ENCODE measurements around the gene TMEM52B. TPM values are rescaled to one million over a fixed set of nuclear protein-coding genes. Genes with fewer than 3 reads are reported as not detected.
A peak's percentile ranks its signal among the peaks of the same experiment; 100 is the strongest.
"Not testable (repeated sequence)": the region's sequence is repeated elsewhere in the genome, so short reads cannot be mapped to it uniquely, and the experiment has no call there.

The TMEM52B gene
- total and polyA plus RNA-seq, 2 donors from 2014 or later = 25.7 to 292 TPM

DNA sequence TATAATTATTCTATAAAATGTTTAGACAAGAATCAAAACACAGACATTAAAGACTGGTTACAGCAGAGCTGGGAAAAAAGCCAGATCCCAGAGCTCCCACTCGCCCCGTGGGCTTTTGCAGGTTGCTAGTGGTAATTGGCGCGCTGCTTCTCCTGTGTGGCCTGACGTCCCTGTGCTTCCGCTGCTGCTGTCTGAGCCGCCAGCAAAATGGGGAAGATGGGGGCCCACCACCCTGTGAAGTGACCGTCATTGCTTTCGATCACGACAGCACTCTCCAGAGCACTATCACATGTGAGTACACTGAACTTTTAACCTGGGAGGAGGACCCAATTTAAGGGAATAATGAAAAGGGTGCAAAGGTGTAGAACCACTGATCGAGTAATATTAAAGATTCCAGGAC is 7.5 kb downstream of the TMEM52B start:
- H3K9me3 ChIP-seq (ENCODE audit: control insufficient read depth in 2 of 3, insufficient read depth in 1 of 3, low read length in 3 of 3) = no peaks in the 10 kb centered on the region
- DNase-seq (no peak), FAIRE-seq (no peak)
- H3K4me1 ChIP-seq (ENCODE audit: control insufficient read depth in 2 of 3, insufficient read depth in 2 of 3, low read depth in 1 of 3, low read length in 3 of 3) = no peaks in the 10 kb centered on the region
- intact Hi-C loops (cut with DNase I) = no loop called here
- H3K27me3 ChIP-seq (ENCODE audit: control insufficient read depth, insufficient read depth, low read length) = no peaks in the 10 kb centered on the region
- peak overlapping the region in 1 of 3 donors; percentile 17 for H3K4me3 ChIP-seq (ENCODE audit: low read length in 3 of 3)
- H3K36me3 ChIP-seq (ENCODE audit: control insufficient read depth in 2 of 3, insufficient read depth in 3 of 3, low read length in 3 of 3) = peaks cover 0 to 3% (median 0%) of the 10 kb centered on the region in 3 donors
- TF ChIP-seq, protein P1, sequence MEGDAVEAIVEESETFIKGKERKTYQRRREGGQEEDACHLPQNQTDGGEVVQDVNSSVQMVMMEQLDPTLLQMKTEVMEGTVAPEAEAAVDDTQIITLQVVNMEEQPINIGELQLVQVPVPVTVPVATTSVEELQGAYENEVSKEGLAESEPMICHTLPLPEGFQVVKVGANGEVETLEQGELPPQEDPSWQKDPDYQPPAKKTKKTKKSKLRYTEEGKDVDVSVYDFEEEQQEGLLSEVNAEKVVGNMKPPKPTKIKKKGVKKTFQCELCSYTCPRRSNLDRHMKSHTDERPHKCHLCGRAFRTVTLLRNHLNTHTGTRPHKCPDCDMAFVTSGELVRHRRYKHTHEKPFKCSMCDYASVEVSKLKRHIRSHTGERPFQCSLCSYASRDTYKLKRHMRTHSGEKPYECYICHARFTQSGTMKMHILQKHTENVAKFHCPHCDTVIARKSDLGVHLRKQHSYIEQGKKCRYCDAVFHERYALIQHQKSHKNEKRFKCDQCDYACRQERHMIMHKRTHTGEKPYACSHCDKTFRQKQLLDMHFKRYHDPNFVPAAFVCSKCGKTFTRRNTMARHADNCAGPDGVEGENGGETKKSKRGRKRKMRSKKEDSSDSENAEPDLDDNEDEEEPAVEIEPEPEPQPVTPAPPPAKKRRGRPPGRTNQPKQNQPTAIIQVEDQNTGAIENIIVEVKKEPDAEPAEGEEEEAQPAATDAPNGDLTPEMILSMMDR (IDR thresholded peaks at IDR 0.05; ENCODE audit: borderline replicate concordance, extremely low read depth, insufficient read depth) = no peak
- H3K9ac ChIP-seq (ENCODE audit: low read length in 3 of 3) = peak overlapping the region in 1 of 3 donors; percentile 40
- H3K27ac ChIP-seq (ENCODE audit: low read depth in 2 of 2, low read length in 2 of 2) = no peak overlapping the region

DNA sequence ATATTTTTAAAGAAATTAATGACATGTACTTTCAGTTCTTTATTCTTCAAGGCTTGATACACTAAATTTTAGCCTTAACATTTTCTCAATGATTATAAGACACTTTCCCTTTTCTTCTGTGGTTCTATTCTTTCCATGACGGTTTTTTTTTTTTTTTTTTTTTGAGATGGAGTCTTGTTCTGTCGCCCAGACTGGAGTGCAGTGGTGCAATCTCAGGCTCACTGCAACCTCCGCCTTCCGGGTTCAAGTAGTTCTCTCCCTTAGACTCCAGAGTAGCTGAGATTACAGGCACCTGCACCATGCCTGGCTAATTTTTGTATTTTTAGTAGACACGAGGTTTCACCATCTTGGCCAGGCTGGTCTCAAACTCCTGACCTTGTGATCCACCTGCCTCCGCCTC is 8.1 kb downstream of the TMEM52B start:
- H3K9ac ChIP-seq (ENCODE audit: low read length in 3 of 3); H3K27ac ChIP-seq (ENCODE audit: low read depth in 2 of 2, low read length in 2 of 2); FAIRE-seq; DNase-seq; H3K27me3 ChIP-seq (ENCODE audit: control insufficient read depth, insufficient read depth, low read length); H3K36me3 ChIP-seq (ENCODE audit: control insufficient read depth in 2 of 3, insufficient read depth in 3 of 3, low read length in 3 of 3); intact Hi-C loops (cut with DNase I); H3K4me3 ChIP-seq (ENCODE audit: low read length in 3 of 3); H3K4me1 ChIP-seq (ENCODE audit: control insufficient read depth in 2 of 3, insufficient read depth in 2 of 3, low read depth in 1 of 3, low read length in 3 of 3); H3K9me3 ChIP-seq (ENCODE audit: control insufficient read depth in 2 of 3, insufficient read depth in 1 of 3, low read length in 3 of 3): not testable (repeated sequence)

DNA sequence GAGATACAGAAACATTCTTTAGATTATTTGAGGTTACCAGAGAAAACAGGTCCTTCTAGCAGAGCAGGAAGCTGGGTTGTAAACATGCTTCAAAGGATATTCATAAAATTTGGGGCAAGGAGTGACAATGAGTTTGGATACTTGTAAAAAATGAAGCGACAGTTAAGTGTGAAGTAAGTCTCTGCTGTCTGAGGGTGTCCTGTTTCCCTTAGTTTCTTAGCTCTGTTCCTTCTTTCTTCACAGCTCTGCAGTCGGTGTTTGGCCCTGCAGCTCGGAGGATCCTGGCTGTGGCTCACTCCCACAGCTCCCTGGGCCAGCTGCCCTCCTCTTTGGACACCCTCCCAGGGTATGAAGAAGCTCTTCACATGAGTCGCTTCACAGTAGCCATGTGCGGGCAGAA is 10.8 kb downstream of the TMEM52B start:
- intact Hi-C loops (cut with DNase I) = no loop called here
- Histone ChIP-seq H3K4me3 (ENCODE audit: low read length in 3 of 3) (no peak overlapping the region), H3K4me1 (ENCODE audit: control insufficient read depth in 2 of 3, insufficient read depth in 2 of 3, low read depth in 1 of 3, low read length in 3 of 3) (no peaks in the 10 kb centered on the region), H3K9me3 (ENCODE audit: control insufficient read depth in 2 of 3, insufficient read depth in 1 of 3, low read length in 3 of 3) (no peaks in the 10 kb centered on the region), H3K27me3 (ENCODE audit: control insufficient read depth, insufficient read depth, low read length) (no peaks in the 10 kb centered on the region), H3K27ac (ENCODE audit: low read depth in 2 of 2, low read length in 2 of 2) (no peak overlapping the region), H3K9ac (ENCODE audit: low read length in 3 of 3) (no peak overlapping the region), H3K36me3 (ENCODE audit: control insufficient read depth in 2 of 3, insufficient read depth in 3 of 3, low read length in 3 of 3) (no peaks in the 10 kb centered on the region)
- TF ChIP-seq, protein P1 (IDR thresholded peaks at IDR 0.05; ENCODE audit: borderline replicate concordance, extremely low read depth, insufficient read depth) = no peak
- FAIRE-seq = no peak
- DNase-seq = no peak

DNA sequence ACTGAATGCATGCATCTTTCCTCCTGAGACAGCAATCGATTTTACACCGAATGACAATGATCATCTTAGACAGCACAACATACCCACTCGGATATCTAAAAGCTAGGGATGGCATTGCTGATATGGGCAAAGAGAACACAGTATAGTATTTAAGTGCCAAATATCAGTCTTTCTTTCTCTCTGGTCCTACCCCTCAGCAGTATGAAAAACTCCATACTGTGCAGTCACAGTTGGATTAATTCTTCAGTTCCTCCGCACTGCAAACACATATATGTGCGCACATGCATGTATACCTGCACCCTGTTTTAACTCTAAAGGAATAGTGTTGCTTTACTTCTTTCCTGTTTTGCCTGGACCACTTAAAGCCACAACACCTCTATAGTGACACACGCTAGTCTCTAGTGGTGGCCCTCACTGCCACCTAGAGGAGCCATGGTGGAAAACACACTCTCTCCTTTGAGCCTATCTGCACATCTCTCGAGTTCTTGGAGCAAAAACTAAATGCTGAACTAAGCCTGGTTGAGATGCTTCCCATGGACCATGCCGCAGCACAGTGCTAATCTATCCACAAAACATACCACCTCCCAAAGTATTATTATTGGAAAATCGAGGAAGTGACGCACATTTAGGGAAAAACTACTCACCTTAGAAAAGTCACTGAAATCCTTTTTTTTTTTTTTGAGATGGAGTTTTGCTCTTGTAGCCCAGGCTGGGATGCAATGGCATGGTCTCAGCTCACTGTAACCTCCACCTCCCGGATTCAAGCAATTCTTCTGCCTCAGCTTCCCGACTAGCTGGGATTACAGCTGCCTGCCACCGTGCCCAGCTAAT is 11.9 kb downstream of the TMEM52B start:
- no peaks in the 10 kb centered on the region for H3K27me3 ChIP-seq (ENCODE audit: control insufficient read depth, insufficient read depth, low read length)
- intact Hi-C loops (cut with DNase I) = no loop called here
- H3K9me3 ChIP-seq (ENCODE audit: control insufficient read depth in 2 of 3, insufficient read depth in 1 of 3, low read length in 3 of 3) = no peaks in the 10 kb centered on the region
- FAIRE-seq (peak; percentile 59), DNase-seq (peak in 4 of 5 donors; percentile 67 to 87 (median 72))
- no peaks in the 10 kb centered on the region for H3K36me3 ChIP-seq (ENCODE audit: control insufficient read depth in 2 of 3, insufficient read depth in 3 of 3, low read length in 3 of 3)
- no peaks in the 10 kb centered on the region for H3K4me1 ChIP-seq (ENCODE audit: control insufficient read depth in 2 of 3, insufficient read depth in 2 of 3, low read depth in 1 of 3, low read length in 3 of 3)
- H3K4me3 ChIP-seq (ENCODE audit: low read length in 3 of 3) = no peak overlapping the region
- peak overlapping the region in 1 of 2 donors; percentile 60 for H3K27ac ChIP-seq (ENCODE audit: low read depth in 2 of 2, low read length in 2 of 2)
- TF ChIP-seq, protein P1 (IDR thresholded peaks at IDR 0.05; ENCODE audit: borderline replicate concordance, extremely low read depth, insufficient read depth) = peak; percentile 83
- no peak overlapping the region for H3K9ac ChIP-seq (ENCODE audit: low read length in 3 of 3)

All from kidney (tissue), 14 donors.